K562 (cell line): ENCODE data around the gene YPEL5. TPM values are rescaled to one million over a fixed set of nuclear protein-coding genes. Genes with fewer than 3 reads are reported as not detected.

Experiments
- BRF1 ChIP-seq: IDR thresholded peaks from 3 replicates; pipeline ENCODE4 v1.6.1; 2011; ENCODE audit warnings: borderline replicate concordance, mild to moderate bottlenecking; ENCODE audit not compliant: insufficient read length; ENCODE audit errors: extremely low read depth
- CXXC5 ChIP-seq: fragments of 250-450 bp; sonication (Bioruptor Pico); IDR thresholded peaks from 2 replicates; pipeline ENCODE4 v1.8.0; 2022; ENCODE audit warnings: inconsistent platforms, mild to moderate bottlenecking, moderate library complexity
- EGR1 ChIP-seq: fragments of 450-650 bp; conservative IDR thresholded peaks from 2 replicates; pipeline ENCODE4 v1.6.1; 2017; ENCODE audit warnings: mild to moderate bottlenecking
- EHMT2 ChIP-seq: fragments of 450-650 bp; IDR thresholded peaks from 2 replicates; pipeline ENCODE4 v1.6.1; 2018; ENCODE audit warnings: antibody characterized with exemption
- ELK1 ChIP-seq: sonication (generic); formaldehyde crosslinking; IDR thresholded peaks from 2 replicates; pipeline ENCODE4 v1.8.1; 2022; ENCODE audit warnings: missing genetic modification reagents
- ETS2 ChIP-seq: IDR thresholded peaks from 2 replicates; pipeline ENCODE4 v1.6.1; 2016; ENCODE audit warnings: borderline replicate concordance, missing genetic modification characterization, mild to moderate bottlenecking, moderate library complexity, missing compliant biosample characterization; ENCODE audit not compliant: poor library complexity, severe bottlenecking
- FOSL1 ChIP-seq: fragments of 200-800 bp; sonication (Bioruptor generic); conservative IDR thresholded peaks from 2 replicates; pipeline ENCODE4 v1.6.1; 2016; ENCODE audit warnings: missing genetic modification characterization, missing compliant biosample characterization
- HIVEP1 ChIP-seq: fragments of 250-450 bp; sonication (Bioruptor Pico); IDR thresholded peaks from 2 replicates; pipeline ENCODE4 v1.4.0; 2020; ENCODE audit warnings: mild to moderate bottlenecking
- ILF3 ChIP-seq: fragments of 450-650 bp; IDR thresholded peaks from 2 replicates; pipeline ENCODE4 v1.6.1; 2018; ENCODE audit warnings: antibody characterized with exemption, mild to moderate bottlenecking, moderate library complexity, borderline replicate concordance
- KDM1A ChIP-seq, 2 experiments: fragments of 450-650 bp; IDR thresholded peaks; 2 replicates each; pipeline ENCODE4 v1.6.1; 2016; ENCODE audit warnings: mild to moderate bottlenecking in 2 of 2
- MAZ ChIP-seq, 2 experiments: fragments of 450-650 bp in 1 of 2; sonication (generic) in 1 of 2; formaldehyde crosslinking; IDR thresholded peaks in 1 of 2; conservative IDR thresholded peaks in 1 of 2; 2 replicates each; pipeline versions ENCODE4 v1.4.0 to v1.5.0; 2020; ENCODE audit warnings: mild to moderate bottlenecking in 1 of 2, missing genetic modification reagents in 1 of 2
- MIER1 ChIP-seq: fragments of 450-650 bp; IDR thresholded peaks from 2 replicates; pipeline ENCODE4 v1.6.1; 2016; ENCODE audit warnings: antibody characterized with exemption, mild to moderate bottlenecking, low read depth
- RBM15 ChIP-seq: fragments of 200-400 bp; formaldehyde crosslinking; IDR thresholded peaks from 2 replicates; pipeline ENCODE4 v1.6.1; 2018; ENCODE audit warnings: mild to moderate bottlenecking, low read length, moderate library complexity; ENCODE audit not compliant: insufficient read depth
- SAFB2 ChIP-seq: fragments of 200-400 bp; formaldehyde crosslinking; IDR thresholded peaks from 2 replicates; pipeline ENCODE4 v1.6.1; 2018; ENCODE audit warnings: borderline replicate concordance, low read length, low read depth, moderate library complexity; ENCODE audit not compliant: severe bottlenecking
- SRSF9 ChIP-seq: fragments of 200-400 bp; formaldehyde crosslinking; IDR thresholded peaks from 2 replicates; pipeline ENCODE4 v1.6.1; 2017; ENCODE audit warnings: low read depth, low read length, borderline replicate concordance
- TAF15 ChIP-seq: fragments of 200-400 bp; formaldehyde crosslinking; IDR thresholded peaks from 2 replicates; pipeline ENCODE4 v1.6.1; 2017; ENCODE audit warnings: mild to moderate bottlenecking, low read depth, low read length, moderate library complexity
- ZBTB8A ChIP-seq: fragments of 450-650 bp; IDR thresholded peaks from 2 replicates; pipeline ENCODE4 v1.6.1; 2018; ENCODE audit warnings: mild to moderate bottlenecking, moderate library complexity; ENCODE audit not compliant: partially characterized antibody
- ZC3H11A ChIP-seq: IDR thresholded peaks from 2 replicates; pipeline ENCODE4 v1.6.1; 2012; ENCODE audit warnings: low read depth, low read length, improper control_type of control experiment
- ZNF347 ChIP-seq: fragments of 450-650 bp; formaldehyde crosslinking; IDR thresholded peaks from 2 replicates; pipeline ENCODE4 v1.4.0; 2020; ENCODE audit warnings: low read depth, mild to moderate bottlenecking, moderate library complexity
- ZZZ3 ChIP-seq: fragments of 450-650 bp; IDR thresholded peaks from 2 replicates; pipeline ENCODE4 v1.6.1; 2016; ENCODE audit warnings: antibody characterized with exemption, mild to moderate bottlenecking, moderate library complexity
- polyA plus RNA-seq, 8 experiments: library from polyadenylated mRNA; depleted of rRNA in 4 of 8; stranded (reverse) in 5 of 8; unstranded in 3 of 8; fragments of >200 nt; fragmentation: Nextera tagmentation in 2 of 8; fragmentation: Illumina TruSeq in 1 of 8; extraction: Ambion mirVana in 2 of 8; extraction: Trizol in 1 of 8; gene quantifications; 2 replicates each; pipeline versions ENCODE4 v1.2.1 to v1.2.3, GENCODE V29; 2011 to 2014; ENCODE audit warnings: inconsistent platforms in 1 of 8, missing spikeins in 1 of 8
- total RNA-seq, 7 experiments: library from RNA; depleted of rRNA in 6 of 7; stranded (reverse); fragments of >200 nt in 6 of 7; fragmentation: Illumina TruSeq in 2 of 7; extraction: Trizol in 2 of 7; gene quantifications; 2 replicates each; pipeline versions ENCODE4 v1.2.1 to v1.2.3, GENCODE V29; 2011 to 2021; ENCODE audit warnings: low replicate concordance in 1 of 7
- TF ChIP-seq, protein P1 (sequence below), 2 experiments: IDR thresholded peaks in 1 of 2; conservative IDR thresholded peaks in 1 of 2; 2 replicates each; pipeline ENCODE4 v1.6.1; 2016; ENCODE audit warnings: low read depth in 2 of 2, mild to moderate bottlenecking in 1 of 2, missing compliant biosample characterization in 1 of 2, missing genetic modification characterization in 1 of 2, moderate library complexity in 1 of 2
- TF ChIP-seq, protein P2 (sequence below): fragments of 250-450 bp; sonication (Bioruptor Pico); IDR thresholded peaks from 2 replicates; pipeline ENCODE4 v1.8.0; 2021; ENCODE audit warnings: borderline replicate concordance, mild to moderate bottlenecking, moderate library complexity; ENCODE audit not compliant: poor library complexity, severe bottlenecking

The YPEL5 gene
- total and polyA plus RNA-seq, 9 of the 15 experiments (the other 6 are each of a cell fraction or from before 2014, with no cell fraction given) = 5.4 to 34.4 (median 12.3) TPM

- TF ChIP-seq, protein P1, sequence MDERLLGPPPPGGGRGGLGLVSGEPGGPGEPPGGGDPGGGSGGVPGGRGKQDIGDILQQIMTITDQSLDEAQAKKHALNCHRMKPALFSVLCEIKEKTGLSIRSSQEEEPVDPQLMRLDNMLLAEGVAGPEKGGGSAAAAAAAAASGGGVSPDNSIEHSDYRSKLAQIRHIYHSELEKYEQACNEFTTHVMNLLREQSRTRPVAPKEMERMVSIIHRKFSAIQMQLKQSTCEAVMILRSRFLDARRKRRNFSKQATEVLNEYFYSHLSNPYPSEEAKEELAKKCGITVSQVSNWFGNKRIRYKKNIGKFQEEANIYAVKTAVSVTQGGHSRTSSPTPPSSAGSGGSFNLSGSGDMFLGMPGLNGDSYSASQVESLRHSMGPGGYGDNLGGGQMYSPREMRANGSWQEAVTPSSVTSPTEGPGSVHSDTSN (CRISPR knock-in tag; IDR thresholded peaks at IDR 0.05; ENCODE audit: low read depth) = no peak
- TF ChIP-seq, protein P1 (tag; conservative IDR thresholded peaks at IDR 0.05; ENCODE audit: low read depth) = no peak
- peak in 1 of 2 experiments; percentile 33; a peak in 1 of 4 replicates for TF ChIP-seq MAZ (CRISPR knock-in tag; conservative IDR thresholded peaks at IDR 0.05 in 1 of 2, IDR thresholded peaks at IDR 0.05 in 1 of 2)
- no peak for TF ChIP-seq ELK1 (CRISPR knock-in tag)
- no peak for TF ChIP-seq SRSF9
- no peak for TF ChIP-seq ZNF347 (CRISPR knock-in tag)
- TF ChIP-seq TAF15 = no peak
- TF ChIP-seq BRF1 = no peak
- TF ChIP-seq ZZZ3 = no peak
- TF ChIP-seq RBM15 = no peak
- peak; percentile 41; the same call in 1 of the 2 replicates for TF ChIP-seq CXXC5 (CRISPR knock-in tag)
- TF ChIP-seq EHMT2 = no peak
- TF ChIP-seq, protein P2, sequence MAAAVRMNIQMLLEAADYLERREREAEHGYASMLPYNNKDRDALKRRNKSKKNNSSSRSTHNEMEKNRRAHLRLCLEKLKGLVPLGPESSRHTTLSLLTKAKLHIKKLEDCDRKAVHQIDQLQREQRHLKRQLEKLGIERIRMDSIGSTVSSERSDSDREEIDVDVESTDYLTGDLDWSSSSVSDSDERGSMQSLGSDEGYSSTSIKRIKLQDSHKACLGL (CRISPR knock-in tag) = no peak
- peak in 1 of 2 experiments; percentile 33; a peak in 1 of 4 replicates for TF ChIP-seq KDM1A (IDR thresholded peaks at IDR 0.05)
- TF ChIP-seq MIER1 = no peak; the same call in 1 of the 2 replicates
- no peak for TF ChIP-seq HIVEP1 (CRISPR knock-in tag)
- TF ChIP-seq ZBTB8A = no peak
- TF ChIP-seq ILF3 = no peak
- no peak for TF ChIP-seq SAFB2
- TF ChIP-seq FOSL1 (tag) = peak; percentile 79
- TF ChIP-seq ETS2 (tag) = no peak
- TF ChIP-seq EGR1 = no peak
- no peak for TF ChIP-seq ZC3H11A
Observed at GRCh38 chr2:30193104-30193681, 46.4 kb downstream of the YPEL5 start (continued).
